ENCODE results near the gene PARD3. TPM values are rescaled to one million over a fixed set of nuclear protein-coding genes. Genes with fewer than 3 reads are reported as not detected.

Gene PARD3
- total RNA-seq, 1 donor: 42.1 TPM

GRCh38 chr10:34231441-34232180, 583.5 kb downstream of the PARD3 start:
- DNase-seq (ENCODE audit: low read depth): no peak
- no peak for TF ChIP-seq CTCF (IDR thresholded peaks at IDR 0.05; ENCODE audit: insufficient read depth, low read length)
- no peak overlapping the region for H3K4me3 ChIP-seq (ENCODE audit: low read depth, low read length)

GRCh38 chr10:34229917-34230316, 585.2 kb downstream of the PARD3 start:
- TF ChIP-seq CTCF (IDR thresholded peaks at IDR 0.05; ENCODE audit: insufficient read depth, low read length): no peak

GRCh38 chr10:34228066-34228465, 587.0 kb downstream of the PARD3 start:
- DNase-seq (ENCODE audit: low read depth): no peak
- H3K4me3 ChIP-seq (ENCODE audit: low read depth, low read length): no peak overlapping the region
- TF ChIP-seq CTCF (IDR thresholded peaks at IDR 0.05; ENCODE audit: insufficient read depth, low read length): no peak

More at GRCh38 chr10:34229917-34230316, 585.2 kb downstream of the PARD3 start:
- no peak overlapping the region for H3K4me3 ChIP-seq (ENCODE audit: low read depth, low read length)
- DNase-seq (ENCODE audit: low read depth): no peak

- no peak for DNase-seq (ENCODE audit: low read depth)
- no peak for TF ChIP-seq CTCF (IDR thresholded peaks at IDR 0.05; ENCODE audit: insufficient read depth, low read length)
- H3K4me3 ChIP-seq (ENCODE audit: low read depth, low read length): no peak overlapping the region
Measured at GRCh38 chr10:34224639-34225038, 590.5 kb downstream of the PARD3 start.

GRCh38 chr10:34223658-34224057, 591.4 kb downstream of the PARD3 start:
- DNase-seq (ENCODE audit: low read depth): no peak
- no peak for TF ChIP-seq CTCF (IDR thresholded peaks at IDR 0.05; ENCODE audit: insufficient read depth, low read length)
- H3K4me3 ChIP-seq (ENCODE audit: low read depth, low read length): no peak overlapping the region

- no peak overlapping the region for H3K4me3 ChIP-seq (ENCODE audit: low read depth, low read length)
- DNase-seq (ENCODE audit: low read depth): no peak
- TF ChIP-seq CTCF (IDR thresholded peaks at IDR 0.05; ENCODE audit: insufficient read depth, low read length): no peak
Measured at GRCh38 chr10:34222359-34222758, 592.7 kb downstream of the PARD3 start.
